GM18873 (cell line): ENCODE data around the gene TTC1.
"Not testable (repeated sequence)": the region's sequence is repeated elsewhere in the genome, so short reads cannot be mapped to it uniquely, and the experiment has no call there.

Source experiments
- ATAC-seq: cut with Tn5 transposase; IDR thresholded peaks from one replicate; pipeline ENCODE4 v1.9.1; 2021; ENCODE audit warnings: mild to moderate bottlenecking, moderate library complexity, moderate number of reproducible peaks; ENCODE audit not compliant: unreplicated experiment, low FRiP score

Gene TTC1

DNA sequence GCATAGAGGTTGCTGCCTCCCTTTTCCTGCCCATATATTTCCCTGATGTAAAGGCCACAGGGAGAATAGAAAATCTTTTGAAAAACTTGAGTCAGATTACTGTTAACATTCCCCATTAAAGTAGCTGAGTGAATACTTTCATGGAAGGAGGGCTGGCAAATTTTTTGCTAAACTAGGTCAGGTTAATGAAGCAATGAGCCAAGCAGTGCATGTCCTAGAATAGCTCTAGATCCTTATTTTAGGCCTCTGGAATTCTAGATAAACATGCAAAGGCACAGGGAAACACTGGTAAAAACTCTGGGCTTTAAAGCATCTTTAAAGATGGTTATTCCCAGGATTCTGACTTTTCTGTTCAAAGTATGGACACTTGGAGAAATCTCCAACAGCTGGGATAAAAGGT lies 27.9 kb downstream of the TTC1 start:
- no peak for ATAC-seq

GRCh38 chr5:160039810-160040470 lies 31.0 kb downstream of the TTC1 start:
- ATAC-seq = no peak

DNA sequence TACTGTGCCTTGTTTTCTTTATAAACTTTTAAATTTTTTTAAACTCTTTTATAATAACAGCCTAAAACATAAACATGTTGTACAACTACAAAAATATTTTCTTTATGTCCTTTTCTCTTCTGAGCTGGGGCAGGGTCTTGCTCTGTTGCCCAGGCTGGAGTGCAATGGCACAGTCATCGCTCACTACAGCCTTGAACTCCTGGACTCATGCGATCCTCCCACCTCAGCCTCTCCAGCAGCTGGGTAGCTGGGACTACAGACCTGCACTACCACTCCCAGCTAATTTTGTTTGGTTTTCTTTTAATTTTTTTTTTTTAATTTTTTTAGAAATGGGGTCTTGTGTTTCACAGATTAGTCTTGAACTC lies 31.5 kb downstream of the TTC1 start:
- ATAC-seq = no peak

DNA sequence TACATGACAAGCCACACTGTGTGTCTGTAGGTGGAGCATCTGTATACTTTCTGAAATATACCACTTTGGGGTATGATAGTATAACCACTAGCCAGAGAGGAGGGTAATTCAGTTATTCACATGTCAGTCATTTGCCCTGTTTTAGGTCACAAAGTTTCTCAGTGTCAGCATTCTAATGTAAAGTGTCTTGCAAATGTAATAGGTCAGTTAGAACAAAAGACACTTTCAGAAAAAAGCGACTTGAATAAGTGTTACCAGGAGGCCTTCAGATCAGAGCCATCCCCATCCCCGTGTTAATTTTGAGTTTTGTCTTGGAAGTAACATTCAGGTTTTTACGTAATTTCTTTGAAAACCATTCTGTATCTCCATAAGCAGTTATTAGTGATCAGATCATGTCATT lies 33.7 kb downstream of the TTC1 start:
- ATAC-seq = no peak

- no peak for ATAC-seq
These were observed 35.5 kb downstream of the TTC1 start for GRCh38 chr5:160044391-160044804.

DNA sequence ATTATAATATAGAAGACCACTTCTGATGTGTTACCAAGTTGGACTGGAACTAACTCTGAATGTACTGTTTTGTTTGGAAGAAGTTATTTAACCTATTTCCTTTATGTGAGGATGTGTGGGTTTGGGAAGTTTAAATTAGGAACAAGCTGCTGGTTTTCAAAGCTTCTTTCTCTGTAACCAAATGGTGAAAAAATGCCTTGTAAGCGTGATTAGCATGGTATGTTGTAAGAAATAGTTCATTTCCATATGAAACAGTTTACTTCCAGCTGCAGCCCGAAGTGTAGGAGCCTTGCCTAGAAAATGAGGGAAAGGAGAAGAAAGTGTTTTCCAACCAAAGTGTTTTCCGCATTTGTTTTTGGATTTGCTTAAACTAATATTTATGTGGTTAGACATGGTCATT lies 36.0 kb downstream of the TTC1 start:
- no peak for ATAC-seq

- no peak for ATAC-seq
These were observed 38.5 kb downstream of the TTC1 start for GRCh38 chr5:160047423-160047822.

- ATAC-seq = no peak
These were observed 39.2 kb downstream of the TTC1 start for GRCh38 chr5:160048131-160048530.

- no peak for ATAC-seq
These were observed 40.2 kb downstream of the TTC1 start for GRCh38 chr5:160049099-160049498.

DNA sequence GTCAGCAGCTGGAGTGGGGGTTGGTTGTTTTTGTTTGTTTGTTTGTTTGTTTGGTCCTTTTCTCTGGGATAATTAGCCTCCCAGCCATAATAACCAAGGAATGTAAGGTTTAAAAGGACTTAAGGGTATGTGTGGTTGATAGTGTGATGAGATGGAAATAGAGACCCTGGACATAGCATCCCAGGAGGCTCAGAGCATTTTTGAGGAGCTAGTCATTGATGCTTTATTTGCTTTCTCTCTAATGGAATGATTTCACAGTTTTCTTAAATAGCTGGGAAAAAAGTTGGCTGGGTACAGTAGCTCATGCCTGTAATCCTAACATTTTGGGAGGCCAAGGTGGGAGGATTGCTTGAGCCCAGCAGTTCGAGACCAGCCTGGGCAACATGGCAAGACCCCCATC lies 45.1 kb downstream of the TTC1 start:
- no peak for ATAC-seq

- ATAC-seq = no peak
These were observed 45.9 kb downstream of the TTC1 start for GRCh38 chr5:160054831-160055230.

DNA sequence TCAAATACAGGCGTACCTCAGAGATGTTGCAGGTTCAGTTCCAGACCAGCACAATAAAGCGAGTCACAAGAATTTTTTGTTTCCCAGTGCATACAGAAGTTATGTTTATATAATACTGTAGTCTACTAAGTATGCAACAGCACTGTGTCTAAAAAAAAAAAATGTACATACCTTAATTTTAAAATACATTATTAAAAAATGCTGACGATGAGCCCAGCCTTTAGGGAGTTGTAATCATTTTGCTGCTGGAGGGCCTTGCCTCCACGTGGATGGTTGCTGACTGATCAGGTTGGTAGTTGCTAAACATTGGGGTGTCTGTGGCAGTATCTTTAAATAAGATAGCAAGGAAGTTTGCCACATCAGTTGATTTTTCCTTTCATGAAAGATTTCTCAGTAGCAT lies 48.3 kb downstream of the TTC1 start:
- ATAC-seq = no peak

GRCh38 chr5:160060001-160060400 lies 51.1 kb downstream of the TTC1 start:
- ATAC-seq = no peak

- ATAC-seq = no peak
These were observed 52.8 kb downstream of the TTC1 start for GRCh38 chr5:160061770-160062169.

DNA sequence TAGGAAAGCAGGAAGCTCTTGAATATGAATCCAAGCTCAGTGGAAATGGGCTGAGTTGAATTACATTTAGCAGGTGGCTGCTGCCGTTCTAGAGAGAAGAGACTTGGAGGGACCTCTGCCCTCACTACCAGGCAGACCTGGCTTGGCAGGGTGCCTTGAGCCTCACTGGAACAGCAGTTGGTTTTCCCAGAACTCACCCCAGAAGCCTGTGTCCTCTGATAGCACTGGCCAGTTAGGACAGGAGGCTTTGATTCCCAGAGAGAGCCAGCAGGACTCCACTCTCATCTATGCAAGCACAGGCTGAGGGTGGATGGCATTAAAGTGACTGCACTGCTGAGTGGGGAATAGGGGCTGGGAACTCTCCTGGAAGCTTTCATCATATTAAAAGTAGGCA lies 55.5 kb downstream of the TTC1 start:
- ATAC-seq = no peak

DNA sequence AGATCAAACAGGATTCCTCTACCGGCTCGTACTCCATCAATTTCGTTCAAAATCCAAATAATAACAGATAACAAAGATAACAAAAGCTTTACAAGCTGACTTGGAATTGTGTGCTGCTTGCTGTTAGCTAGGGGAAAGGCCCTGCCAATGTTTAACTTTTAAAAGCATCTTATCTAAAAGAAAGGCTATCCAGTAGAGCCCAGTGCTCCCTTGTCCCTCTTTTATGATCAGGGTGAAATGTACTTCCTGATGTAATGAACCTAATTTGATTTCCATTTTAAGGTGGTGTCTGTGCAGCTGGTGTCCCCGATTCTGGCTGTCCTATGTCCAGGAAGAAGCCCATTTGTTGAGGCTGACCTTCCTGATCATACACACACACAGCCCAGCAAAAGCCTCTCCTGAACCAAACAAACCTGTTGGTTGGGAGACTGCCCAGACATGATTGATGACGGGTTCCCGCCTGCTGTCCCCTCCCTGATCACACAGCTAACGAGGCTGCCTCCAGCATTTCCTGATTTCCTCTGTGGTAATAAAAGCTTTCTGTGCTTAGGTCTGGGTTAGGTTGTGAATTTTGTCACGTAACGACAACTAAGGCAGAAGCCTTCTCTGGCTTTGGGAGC lies 56.2 kb downstream of the TTC1 start:
- no peak for ATAC-seq

DNA sequence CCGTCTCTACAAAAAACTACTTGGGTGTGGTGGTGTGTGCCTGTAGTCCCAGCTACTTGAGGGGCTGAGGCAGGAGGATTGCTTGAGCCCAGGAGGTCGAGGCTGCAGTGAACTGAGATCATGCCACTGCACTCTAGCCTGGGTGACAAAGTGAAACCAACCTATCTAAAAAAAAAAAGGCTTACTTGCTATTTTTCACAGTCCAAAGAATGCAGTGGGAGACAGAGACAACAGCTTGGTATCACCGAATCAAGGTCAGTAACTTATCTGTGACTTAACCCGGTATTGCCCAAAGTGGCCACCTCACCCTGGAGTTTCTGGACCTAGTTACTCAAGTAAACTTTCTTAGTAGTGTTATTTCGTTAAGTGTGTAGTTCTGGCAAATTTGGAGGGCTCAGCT lies 60.2 kb downstream of the TTC1 start:
- not testable (repeated sequence) for ATAC-seq

GRCh38 chr5:160071516-160071915 lies 62.6 kb downstream of the TTC1 start:
- ATAC-seq = no peak

DNA sequence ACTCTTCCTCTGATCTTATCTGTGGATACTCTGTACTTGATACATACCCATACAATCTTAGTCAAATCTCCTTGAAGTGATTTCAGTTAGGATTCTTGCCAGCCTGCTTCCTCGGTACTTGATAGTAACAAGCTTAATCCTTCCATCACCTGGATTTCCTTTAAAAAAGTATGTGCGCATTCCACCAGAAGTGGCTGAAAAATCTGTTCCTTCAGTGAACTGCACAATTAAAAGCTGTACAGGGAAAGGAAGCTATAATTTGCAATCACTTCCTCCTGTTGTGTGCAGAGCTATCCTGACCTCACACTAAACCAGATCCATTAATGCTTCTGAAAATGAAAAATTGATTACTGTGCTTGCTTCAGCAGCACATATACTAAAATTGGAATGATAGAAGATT lies 63.0 kb downstream of the TTC1 start:
- ATAC-seq = no peak

DNA sequence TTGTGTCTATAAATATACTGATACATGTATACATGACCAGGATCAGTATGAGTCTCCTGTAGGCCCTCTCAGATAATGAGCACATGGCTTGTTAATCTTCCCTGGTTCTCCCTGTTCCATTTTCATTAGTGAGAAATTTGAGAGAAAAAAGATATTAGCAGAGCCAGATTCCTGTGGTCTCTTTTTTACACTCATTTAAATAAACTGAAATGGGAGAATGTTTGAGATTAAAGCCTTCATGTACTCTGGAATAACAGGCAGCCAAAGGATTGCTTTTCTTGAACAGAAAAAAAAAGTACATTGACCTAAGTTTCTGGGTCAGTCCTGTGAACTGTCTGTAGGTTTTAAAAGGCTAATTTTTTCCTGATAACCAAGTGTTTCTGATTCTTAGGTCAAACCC lies 66.1 kb downstream of the TTC1 start:
- ATAC-seq = no peak

GRCh38 chr5:160076997-160077396 lies 68.1 kb downstream of the TTC1 start:
- ATAC-seq = no peak

DNA sequence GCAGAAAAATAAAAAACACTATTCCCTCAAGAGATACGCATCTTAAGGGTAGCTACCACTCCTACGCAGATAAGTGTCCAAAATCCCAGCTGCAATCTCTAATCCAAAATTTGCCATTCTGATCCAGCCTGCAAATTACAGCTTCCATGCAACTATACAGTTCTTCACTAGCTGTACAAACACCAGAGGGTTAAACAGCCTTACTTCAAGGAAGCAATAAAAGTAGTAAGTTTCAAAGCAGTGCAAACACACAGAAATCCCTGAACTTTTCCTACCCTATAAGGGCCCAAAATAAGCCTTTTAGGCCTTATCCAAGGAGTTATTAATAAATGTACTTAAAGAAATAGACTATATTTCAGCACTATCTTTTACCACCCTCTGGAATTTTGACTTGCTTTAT lies 70.8 kb downstream of the TTC1 start:
- ATAC-seq = no peak

DNA sequence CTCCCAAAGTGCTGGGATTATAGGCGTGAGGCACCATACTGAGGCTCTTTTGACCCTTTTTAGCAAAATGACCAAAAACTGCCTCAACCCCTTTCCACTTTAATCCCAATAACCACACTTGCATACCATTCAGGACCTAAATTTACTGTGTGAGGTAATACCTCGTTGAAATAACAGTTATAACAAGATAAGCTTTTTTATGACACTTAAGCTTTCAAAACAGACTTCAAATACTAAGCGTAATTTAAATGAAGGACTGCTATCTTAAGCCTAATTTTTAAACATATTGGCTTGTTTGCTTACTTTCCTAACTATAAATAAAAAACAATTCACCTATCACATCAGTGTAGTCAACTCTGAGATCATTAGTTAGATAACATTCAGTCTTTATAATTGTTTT lies 72.6 kb downstream of the TTC1 start:
- ATAC-seq = no peak
